GM10847 (cell line): Measurements from ENCODE around the gene CDH12.

Source experiments
- POLR2A ChIP-seq: IDR thresholded peaks from 2 replicates; pipeline ENCODE4 v1.6.1; 2011; ENCODE audit not compliant: insufficient read length; ENCODE audit errors: extremely low read depth

CDH12 gene

DNA sequence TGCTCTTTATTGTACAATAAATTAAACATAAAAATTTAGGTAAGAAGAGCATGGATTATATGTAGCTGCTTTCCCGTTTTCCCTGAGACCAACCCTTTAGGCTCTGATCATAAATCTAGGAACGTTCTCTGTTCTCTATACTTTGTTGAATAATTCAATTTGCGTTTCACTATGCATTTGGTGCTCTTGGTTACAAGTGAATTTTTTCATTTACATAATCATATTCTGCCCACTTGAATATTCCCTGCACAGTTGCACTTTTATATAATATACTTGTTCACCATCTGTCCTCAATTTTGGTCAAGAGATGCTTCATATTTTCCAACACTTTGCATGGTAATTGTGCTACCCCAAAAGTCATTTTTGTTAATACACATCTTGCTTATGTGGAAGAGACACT, 741.8 kb downstream of the CDH12 start:
- no peak for TF ChIP-seq POLR2A

DNA sequence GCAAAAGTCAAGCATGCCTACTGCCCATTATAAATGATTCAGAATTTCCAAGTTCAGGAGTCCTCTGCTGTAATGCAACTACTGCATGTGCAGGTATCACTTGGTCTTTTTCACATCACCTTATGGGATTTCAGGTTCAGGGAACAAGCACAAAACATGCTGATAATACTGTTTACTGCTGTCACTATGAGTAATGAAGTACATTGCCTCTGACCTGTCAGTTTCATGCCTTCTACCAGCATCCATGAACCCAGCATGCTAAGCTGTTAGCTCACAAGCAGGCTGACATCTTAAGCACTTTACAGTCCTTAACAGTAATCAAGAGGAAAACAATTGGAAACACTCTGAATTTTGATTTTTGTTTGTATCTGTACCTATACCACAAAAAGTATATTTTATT, 743.8 kb downstream of the CDH12 start:
- TF ChIP-seq POLR2A = no peak

DNA sequence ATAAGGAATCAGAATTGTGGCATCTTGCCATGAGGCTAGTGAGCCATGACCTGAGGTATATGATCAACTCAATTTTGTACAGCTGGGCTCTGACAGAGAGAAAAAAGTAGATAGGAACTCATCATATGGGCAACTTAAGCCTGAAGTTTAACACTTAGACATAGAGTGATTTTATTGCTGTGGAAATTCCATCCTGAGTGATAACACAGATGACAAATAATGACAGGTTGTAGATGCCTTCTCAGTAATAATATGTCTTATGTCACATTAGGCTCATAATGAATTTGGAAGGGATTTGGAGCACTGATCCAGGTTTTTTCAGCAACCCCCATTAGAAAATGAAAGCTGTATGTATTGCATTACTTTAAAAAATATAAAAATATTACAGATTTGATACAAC, 744.6 kb downstream of the CDH12 start:
- no peak for TF ChIP-seq POLR2A

DNA sequence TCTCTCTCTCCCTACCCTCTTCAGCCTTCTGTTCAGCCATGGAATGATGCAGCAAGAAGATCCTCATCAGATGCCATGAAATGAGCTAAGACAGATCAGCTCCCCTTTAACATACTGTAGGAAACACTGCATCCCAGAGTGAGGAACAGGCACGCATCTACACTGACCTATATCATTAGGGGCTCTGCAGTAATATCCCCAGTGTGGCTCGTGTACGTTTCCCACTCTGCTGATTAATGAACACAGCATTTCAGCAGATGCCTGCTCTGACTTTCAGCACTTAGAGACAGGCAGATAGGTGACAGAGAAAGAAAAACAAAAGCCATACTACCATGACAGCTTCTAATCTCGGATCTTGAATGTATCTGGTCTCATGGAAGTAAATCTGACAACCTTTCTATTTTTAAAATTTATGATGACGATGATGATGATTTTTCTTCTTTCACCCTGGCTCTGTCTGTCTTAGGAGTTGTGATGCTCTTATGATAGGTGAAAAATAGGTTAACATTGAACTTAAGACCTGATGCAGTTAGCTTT, 750.3 kb downstream of the CDH12 start:
- TF ChIP-seq POLR2A = no peak

DNA sequence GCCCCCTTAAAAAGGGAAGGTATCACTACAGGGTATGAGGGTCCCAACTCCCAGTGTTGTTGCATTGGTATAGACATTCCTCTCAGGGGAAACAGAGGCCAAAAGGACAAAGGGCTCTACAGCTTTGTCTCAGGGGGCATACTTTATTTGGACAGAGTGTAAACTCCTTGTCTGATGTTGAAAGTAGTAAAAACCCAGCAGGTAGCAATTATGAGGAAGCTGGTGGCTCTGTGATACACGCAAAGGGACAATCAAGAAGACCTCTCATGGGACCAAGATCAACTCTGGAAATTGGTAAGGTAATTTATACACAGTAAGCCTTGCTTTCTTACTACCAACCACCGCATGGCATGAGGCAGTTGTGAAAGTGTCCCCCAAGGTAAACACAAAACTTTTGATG, 764.6 kb downstream of the CDH12 start:
- no peak for TF ChIP-seq POLR2A

DNA sequence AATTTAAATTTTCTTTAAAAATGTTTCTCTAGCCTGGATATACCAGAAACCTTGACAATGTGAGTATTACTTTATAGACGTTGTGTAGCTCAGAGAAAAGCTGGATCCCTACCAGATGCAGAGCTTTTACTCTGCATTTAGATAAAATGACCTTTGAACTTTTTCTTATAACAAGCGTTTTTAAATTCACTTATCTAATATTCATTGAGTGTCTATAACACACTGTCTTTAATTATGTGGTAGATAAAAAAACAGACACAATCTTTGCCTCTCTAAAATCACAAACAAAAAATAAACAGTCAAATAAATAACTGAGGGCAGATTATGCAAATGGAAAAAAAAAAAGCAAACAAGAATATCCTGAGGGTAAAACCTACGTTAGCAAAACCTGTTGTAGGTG, 773.6 kb downstream of the CDH12 start:
- TF ChIP-seq POLR2A = no peak

DNA sequence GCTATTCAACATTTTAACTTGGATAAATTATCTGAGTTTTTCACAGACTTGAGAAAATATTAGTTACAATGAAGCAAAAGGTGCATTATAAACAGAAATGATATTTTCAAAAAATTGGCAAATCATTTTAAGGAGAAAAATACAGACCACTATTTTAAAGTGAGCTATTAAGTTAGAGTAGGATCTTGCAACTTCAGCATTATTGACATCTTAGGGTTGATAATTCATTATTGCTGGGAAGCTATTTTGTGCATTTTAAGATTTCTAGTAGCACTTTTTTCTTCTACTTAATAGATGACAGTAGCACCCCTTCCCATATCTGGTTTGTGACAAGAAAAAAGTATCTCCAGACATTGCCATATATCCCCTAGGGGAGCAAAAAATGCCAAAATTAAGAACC, 774.1 kb downstream of the CDH12 start:
- TF ChIP-seq POLR2A = no peak

DNA sequence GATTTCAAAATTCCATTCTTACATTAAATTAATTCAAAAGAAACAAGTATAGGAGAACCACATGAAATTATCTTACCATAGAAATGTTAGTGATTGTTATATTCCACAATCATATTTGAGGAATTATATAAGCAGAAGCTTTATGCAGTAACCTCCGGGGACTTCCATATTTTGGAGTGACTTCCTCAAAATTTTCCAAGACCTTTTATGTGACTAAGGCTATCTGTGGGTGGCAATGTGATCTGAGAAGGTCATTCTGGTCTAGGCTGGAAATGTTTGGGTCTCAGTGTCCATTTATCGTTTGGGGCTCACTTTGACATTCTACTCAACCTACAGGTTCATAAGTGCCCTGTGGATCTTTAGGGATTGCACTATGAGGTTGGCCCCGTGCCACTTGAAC, 776.6 kb downstream of the CDH12 start:
- no peak for TF ChIP-seq POLR2A

DNA sequence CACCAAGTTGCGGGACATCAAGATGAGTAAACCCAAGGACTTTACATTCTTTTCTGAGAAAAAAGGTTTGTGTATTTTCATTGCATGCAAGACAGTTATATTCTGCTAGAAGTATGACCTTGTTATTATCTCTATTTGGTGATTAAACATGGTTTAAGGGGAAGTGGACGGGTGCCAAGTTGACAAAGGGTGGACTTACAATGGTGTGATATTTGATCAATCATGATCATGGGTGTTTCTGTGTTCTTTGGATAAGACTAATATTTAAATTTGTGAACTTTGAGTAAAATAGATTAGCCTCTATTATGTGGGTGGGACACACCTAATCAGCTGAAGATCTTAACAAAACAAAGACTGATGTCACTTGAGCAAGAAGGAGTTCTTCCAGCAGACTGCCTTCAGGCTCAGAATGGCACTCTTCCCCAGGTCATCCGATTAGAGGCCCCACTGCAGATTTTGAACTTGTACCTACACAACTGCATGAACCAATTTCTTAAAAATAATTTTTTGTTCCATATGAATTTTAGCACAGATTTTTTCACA, 782.9 kb downstream of the CDH12 start:
- TF ChIP-seq POLR2A = no peak

DNA sequence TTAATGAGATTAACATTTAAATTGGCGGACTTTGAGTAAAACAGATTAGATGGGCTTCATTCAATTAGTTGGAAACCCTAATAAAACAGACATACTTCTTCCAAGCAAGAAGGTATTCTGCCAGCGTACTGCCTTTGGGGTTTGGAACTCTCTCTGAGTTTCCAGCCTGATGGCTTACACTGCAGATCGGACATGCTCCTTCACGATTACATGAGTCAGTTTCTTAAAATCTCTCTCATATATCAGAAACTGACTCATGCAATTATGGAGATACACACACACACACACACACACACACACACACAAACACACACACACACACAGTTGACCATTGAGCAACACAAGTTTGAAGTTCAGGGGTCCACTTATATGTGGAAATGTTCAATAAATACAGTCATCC, 789.4 kb downstream of the CDH12 start:
- no peak for TF ChIP-seq POLR2A

DNA sequence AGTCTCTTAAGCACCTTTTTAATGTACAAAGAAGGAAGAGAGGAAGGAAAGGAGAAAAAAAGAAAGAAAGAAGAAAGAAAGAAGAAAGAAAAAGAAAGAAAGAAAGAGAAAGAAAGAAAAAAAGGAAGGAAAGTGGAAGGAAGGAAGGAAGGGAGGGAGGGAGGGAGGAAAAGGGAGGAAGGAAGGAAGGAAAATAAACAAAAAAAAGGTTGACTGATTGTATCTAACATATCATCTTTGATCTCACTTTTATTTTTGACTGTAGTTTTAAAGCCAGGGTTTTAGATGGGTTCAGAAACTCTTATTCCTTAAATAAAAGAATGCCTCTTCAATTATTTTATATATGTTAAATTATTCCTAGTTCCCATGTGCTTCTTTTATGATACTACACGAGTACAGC, 794.5 kb downstream of the CDH12 start:
- TF ChIP-seq POLR2A = no peak

DNA sequence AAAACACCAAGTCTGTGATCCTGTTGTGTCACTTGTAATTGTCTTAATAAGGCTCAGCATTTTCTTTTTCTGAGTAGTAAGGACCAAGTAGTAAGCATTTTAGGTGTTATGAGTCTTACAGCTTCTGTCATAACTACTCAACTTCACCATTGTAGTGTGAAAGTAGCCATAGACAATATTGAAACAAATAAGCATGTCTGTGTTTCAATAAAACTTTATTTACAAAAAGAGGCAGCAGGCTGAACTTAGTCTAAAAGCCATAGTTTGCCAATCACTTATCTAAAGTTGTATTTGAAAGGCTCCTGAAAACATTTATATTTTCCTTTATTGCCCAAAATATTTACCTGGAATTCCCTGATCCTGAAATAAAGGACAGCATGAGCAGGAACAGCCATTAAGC, 796.1 kb downstream of the CDH12 start:
- no peak for TF ChIP-seq POLR2A

DNA sequence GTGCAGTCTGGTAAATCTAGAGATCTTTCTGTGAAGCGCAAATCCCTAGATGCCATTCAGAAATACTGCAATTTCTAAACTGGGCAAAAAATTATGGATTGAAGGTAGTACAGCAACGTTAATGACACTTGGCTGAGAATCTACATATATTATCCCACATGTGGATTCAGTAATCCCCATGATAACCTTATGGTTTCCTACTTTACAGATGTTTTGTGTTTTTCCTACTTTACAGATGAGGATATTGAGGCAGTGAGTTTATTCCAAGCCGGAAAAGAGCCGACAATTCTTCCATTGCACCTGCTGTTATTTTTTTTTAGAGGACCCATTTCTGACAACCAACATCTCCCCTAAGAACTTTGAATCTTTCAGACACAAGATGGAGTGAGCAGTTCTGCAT, 796.5 kb downstream of the CDH12 start:
- TF ChIP-seq POLR2A = no peak

DNA sequence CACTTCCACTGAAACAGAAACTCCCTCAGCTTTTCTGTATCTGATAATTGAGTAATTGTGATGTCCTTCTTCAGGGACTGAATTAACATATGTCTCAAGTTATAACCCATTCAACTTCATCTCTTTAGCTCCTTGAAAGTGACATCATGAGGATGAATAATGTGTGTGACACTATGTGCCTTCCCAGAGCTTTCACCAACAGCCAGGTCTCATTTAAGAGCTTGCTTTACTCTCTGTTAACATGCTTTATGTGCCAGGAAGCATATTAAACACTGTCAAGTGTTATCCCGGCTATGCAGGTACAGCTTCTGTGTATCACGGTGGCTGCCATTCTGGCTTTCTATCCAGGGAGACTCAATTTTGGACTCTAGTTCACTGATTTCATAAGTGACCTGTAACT, 799.9 kb downstream of the CDH12 start:
- TF ChIP-seq POLR2A = no peak

DNA sequence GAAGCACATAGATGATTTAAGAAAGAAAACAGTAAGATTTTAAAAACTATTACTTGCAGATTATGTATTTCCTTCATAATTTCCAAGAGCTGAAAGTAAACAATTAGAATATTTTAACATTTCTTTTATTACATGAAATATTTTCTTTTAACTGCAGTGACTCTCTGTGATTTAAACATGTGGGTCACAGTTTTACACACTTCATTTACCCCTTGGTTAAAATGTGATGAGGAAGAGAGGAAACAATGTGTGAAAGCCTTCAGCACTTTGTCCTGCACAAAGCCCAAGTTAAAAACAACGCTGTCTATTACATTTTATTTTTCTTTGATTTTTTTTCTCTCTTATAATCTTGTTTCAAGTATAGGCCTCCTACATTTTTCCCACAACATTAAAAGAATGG, 801.3 kb downstream of the CDH12 start:
- TF ChIP-seq POLR2A = no peak

DNA sequence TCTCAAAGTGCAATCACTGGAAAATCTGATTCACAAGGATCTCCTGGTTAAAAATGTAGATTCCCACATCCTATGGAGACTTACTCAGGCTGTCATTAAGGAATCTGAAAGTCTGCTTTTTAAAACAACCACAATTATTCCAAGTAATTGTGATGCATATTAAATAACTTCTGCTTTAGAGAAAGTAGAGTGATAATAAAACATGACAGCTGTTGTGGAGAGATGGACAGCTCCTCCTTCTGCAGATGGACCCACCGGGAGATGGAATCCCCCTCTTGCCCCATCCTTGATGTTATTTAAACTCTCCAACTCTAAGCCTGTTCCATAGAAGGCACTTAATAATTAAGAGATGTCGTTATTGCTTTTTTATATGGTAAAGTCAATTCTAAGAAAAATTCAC, 802.2 kb downstream of the CDH12 start:
- no peak for TF ChIP-seq POLR2A

DNA sequence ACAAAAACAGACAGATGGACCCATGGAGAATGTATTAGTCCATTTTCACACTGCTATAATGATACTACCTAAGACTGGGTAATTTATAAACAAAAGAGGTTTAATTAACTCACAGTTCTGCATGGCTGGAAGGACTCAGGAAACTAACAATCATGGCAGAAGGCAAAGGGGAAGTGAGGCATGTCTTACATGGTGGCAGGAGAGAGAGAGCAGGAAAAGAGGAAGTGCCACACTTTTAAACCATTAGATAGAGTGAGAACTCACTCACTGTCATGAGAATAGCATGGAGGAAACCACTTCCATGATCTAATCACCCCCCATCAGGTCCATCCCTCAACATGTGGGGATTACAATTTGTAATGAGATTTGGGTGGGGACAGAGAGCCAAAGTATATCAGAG, 808.9 kb downstream of the CDH12 start:
- TF ChIP-seq POLR2A = no peak

DNA sequence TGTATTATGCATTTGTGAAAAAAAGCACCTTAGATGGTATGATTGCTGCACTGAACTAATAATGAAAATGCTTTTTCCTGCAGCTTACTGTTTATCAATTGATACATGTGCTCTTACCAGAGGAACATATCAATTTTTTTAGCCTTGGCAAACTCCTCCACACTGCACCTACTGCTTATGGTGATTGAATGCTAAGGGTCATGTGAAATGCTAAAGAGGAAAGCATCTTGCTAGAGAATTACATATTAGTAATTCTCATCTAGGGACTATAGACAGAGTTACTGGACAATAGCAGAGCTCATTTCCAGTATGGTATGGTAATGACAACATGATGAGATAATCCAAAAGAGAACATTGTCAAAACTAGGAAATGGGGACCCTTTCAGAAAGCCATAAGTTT, 817.1 kb downstream of the CDH12 start:
- no peak for TF ChIP-seq POLR2A
